GM21825 (cell line): ENCODE measurements around the gene MCL1.
A peak's percentile ranks its signal among the peaks of the same experiment; 100 is the strongest.

ENCODE experiments used
- ATAC-seq: cut with Tn5 transposase; IDR thresholded peaks from one replicate; pipeline ENCODE4 v1.9.1; 2021; ENCODE audit warnings: mild to moderate bottlenecking, moderate library complexity; ENCODE audit not compliant: unreplicated experiment

MCL1 gene

DNA sequence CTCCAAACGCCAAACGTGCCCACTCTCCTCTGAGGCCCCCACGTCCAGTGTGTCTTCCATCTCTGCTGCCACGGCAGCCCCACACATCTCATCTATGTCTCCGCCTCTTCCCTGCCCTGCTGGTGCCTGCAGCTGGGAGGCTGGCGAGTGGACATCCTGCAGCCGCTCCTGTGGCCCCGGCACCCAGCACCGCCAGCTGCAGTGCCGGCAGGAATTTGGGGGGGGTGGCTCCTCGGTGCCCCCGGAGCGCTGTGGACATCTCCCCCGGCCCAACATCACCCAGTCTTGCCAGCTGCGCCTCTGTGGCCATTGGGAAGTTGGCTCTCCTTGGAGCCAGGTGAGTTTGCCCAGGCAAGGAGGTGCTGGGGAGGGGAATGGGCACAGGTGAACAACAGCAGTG lies 21.6 kb downstream of the MCL1 start:
- no peak for ATAC-seq

GRCh38 chr1:150557065-150557600 lies 22.3 kb downstream of the MCL1 start:
- ATAC-seq: no peak

DNA sequence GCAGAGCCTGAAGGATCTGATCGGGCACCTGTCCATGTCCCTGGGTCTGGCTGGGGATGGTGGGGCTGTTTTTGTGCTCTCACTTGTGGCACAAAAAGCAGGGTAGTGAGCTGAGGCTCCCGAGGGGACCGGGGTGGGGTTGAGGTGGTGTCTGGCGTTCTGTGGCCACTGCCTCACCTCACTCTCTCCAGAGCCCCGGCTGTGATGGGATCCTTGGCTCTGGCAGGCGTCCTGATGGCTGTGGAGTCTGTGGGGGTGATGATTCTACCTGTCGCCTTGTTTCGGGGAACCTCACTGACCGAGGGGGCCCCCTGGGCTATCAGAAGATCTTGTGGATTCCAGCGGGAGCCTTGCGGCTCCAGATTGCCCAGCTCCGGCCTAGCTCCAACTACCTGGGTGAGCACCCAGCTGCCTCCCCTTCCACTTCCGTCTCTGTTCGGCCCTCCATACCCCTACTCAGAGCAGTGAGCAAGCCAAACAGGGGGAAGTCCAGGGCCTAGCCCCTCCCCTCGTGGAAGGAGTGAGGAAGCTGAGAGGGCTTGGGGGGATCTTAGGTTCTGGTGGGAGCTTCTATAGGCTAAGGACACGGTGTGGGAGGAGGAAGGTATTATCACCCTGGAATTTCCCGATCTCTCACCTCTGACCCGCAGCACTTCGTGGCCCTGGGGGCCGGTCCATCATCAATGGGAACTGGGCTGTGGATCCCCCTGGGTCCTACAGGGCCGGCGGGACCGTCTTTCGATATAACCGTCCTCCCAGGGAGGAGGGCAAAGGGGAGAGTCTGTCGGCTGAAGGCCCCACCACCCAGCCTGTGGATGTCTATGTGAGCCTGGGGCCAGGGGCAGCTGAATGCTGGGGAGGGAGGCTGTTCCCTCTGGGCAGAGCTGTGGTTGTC lies 23.2 kb downstream of the MCL1 start:
- no peak for ATAC-seq

DNA sequence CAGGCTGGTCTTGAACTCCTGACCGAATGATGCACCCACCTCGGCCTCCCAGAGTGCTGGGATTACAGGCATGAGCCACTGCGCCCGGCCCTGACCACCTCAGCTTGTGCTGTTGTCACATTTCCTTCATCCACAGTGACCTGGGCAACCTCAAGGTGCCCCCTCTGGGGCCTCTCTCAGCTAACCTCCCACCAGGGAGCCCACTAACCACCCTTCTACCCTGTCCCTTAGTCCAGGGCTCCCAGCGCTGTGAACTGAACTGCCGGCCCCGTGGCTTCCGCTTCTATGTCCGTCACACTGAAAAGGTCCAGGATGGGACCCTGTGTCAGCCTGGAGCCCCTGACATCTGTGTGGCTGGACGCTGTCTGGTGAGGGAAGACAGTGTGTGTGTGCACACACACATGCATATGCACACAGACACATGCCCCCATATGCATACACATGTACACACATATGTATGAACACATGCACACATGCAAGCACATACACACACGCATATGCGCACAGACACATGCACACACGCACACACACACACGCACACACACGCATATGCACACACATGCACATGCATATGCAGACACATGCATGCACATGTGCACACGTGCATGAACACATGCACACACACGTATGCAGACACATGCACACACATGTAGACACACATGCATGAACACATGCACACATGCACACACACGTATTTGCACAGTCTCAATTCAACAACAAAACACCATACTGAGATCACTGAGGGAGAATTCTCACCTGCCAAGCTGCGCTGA lies 24.0 kb downstream of the MCL1 start:
- no peak for ATAC-seq

- no peak for ATAC-seq
These were observed 25.3 kb downstream of the MCL1 start for GRCh38 chr1:150554086-150554452.

DNA sequence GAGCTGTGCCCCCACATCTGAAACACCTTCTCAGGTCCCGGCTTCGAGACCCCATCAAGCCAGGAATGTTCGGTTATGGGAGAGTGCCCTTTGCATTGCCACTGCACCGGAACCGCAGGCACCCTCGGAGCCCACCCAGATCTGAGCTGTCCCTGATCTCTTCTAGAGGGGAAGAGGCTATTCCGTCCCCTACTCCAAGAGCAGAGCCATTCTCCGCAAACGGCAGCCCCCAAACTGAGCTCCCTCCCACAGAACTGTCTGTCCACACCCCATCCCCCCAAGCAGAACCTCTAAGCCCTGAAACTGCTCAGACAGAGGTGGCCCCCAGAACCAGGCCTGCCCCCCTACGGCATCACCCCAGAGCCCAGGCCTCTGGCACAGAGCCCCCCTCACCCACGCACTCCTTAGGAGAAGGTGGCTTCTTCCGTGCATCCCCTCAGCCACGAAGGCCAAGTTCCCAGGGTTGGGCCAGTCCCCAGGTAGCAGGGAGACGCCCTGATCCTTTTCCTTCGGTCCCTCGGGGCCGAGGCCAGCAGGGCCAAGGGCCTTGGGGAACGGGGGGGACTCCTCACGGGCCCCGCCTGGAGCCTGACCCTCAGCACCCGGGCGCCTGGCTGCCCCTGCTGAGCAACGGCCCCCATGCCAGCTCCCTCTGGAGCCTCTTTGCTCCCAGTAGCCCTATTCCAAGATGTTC lies 25.9 kb downstream of the MCL1 start:
- no peak for ATAC-seq

DNA sequence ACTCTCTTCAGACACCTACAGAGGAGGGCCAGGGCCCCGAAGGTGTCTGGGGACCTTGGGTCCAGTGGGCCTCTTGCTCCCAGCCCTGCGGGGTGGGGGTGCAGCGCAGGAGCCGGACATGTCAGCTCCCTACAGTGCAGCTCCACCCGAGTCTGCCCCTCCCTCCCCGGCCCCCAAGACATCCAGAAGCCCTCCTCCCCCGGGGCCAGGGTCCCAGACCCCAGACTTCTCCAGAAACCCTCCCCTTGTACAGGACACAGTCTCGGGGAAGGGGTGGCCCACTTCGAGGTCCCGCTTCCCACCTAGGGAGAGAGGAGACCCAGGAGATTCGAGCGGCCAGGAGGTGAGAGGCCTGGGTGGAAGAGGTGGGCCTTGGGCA lies 26.5 kb downstream of the MCL1 start:
- no peak for ATAC-seq

GRCh38 chr1:150552128-150552910 lies 27.1 kb downstream of the MCL1 start:
- no peak for ATAC-seq

- ATAC-seq: no peak
These were observed 27.7 kb downstream of the MCL1 start for GRCh38 chr1:150551784-150552127.

GRCh38 chr1:150551051-150551783 lies 28.2 kb downstream of the MCL1 start:
- ATAC-seq: no peak

DNA sequence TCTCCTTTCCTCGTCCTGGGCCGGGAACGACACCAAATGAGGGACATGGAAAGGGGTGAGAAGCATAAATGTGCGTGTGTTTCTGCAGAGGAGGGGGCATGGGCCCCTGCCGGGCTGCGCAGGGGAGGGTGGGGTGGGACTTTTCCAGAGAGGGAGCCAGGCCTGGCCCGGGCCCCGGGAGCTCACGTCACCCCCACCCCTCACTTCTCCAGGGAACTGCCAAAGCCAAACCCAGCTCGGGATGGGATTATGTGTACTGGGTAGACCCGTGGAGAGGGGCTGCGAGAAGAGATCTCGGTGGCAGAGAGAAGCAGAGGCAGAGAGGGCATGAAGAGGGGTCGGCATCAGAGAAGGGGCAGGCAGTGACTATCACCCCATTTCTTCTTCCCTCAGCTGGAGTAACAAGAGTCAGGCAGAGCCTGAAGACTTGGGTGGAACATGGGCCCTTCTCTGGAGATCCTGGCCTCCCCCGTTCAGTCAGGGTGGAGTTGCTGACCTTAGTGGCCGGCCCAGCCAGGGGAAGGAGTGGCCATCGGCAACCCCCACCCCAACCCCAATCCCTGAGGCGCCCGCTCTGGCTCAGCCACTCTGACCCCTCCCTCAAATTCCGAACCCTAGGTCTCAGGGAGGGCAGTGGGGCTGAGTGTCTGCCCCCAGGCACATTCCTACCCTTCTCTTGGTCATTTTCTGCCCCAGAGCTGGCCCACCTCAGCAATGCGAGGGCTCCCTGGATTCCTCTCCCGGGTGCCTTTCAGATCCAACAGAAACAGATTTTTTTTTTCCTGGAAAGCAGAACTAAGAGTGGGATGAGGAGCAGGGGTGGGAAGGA lies 29.0 kb downstream of the MCL1 start:
- ATAC-seq: no peak

- no peak for ATAC-seq
These were observed 29.8 kb downstream of the MCL1 start for GRCh38 chr1:150549496-150550221.

- peak; percentile 51 for ATAC-seq
These were observed 30.5 kb downstream of the MCL1 start, which contains the start of gene ADAMTSL4 for GRCh38 chr1:150548632-150549495. TSS of gene ADAMTSL4 (plus strand) at chr1:150549408. CDS start at chr1:150552289, 2,881 bp downstream.

DNA sequence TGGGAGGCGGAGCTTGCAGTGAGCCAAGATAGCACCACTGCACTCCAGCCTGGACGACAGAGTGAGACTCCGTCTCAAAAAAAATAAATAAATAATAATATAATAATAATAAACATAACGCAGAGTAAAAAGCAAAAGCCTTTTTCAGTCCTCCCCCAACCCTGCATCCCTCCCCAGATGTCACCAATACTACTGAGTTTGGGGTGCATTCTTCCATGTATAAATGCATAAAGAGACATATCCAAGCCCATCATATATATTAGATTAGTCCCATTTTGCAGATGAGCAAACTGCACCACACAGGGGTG lies 31.1 kb downstream of the MCL1 start:
- no peak for ATAC-seq

DNA sequence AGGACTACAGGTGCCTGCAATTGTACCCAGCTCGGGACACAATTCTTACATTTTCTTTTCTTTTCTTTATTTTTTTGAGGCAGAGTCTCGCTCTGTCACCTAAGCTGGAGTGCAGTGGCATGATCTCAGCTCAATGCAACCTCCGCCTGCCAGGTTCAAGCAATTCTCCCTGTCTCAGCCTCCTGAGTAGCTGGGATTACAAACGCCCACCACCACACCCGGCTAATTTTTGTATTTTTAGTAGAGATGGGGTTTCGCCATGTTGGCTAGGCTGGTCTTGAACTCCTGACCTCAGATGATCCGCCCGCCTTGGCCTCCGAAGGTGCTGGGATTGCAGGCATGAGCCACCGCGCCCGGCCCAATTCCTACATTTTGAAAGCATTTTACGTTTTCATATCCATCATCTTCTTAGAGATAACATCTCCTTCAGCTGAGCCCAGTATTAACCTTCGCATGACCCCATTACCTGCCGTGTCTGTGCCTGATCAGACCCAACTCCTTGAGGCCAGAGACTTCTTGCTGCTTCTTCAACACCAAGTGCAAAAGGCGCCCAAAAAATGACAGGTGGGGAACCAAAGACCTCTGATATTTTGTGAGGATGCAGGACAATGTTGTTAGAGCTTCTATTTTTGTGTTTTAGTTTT lies 33.0 kb downstream of the MCL1 start:
- ATAC-seq: no peak

DNA sequence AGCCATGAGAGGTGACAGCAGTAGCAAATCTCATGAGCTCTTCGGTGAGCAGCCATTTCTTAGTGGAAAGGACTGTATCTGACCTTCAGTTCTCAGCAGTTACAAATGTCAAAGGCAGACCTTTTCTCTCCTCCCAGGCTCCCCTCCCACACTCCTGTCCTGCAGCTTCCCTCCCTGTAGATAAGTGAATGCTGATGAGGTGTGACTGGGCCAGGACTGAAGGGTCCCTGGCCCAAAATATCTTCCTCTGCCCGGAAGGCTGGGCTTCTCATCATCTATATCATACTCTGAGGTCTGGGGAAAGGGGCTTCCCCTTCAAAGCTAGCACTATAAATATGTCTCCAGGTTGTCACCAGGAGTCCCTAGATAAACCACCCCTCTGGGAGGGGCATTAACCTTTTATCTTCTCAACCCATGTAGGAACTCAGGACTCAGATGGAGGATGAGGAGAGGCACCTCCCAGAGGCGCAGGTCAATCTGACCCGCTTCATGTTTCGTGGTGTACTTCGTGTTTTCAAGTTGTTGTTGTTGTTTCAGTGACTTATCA lies 33.9 kb downstream of the MCL1 start:
- ATAC-seq: no peak

GRCh38 chr1:150544204-150544603 lies 35.2 kb downstream of the MCL1 start:
- no peak for ATAC-seq
